Vagina (tissue), 2 donors: ENCODE data around the gene DMRTB1. TPM values are rescaled to one million over a fixed set of nuclear protein-coding genes. Genes with fewer than 3 reads are reported as not detected.
A peak's percentile ranks its signal among the peaks of the same experiment; 100 is the strongest.

Source experiments
- DNase-seq, 2 donors: peaks; one replicate each; pipeline ENCODE4 v3.0.0-alpha.2; 2017; ENCODE audit errors: extremely low spot score in 2 of 2
- H3K27ac ChIP-seq: fragments of 200-600 bp; sonication (generic); one replicate; pipeline ENCODE4 v1.5.1; 2019
- H3K27me3 ChIP-seq: fragments of 200-600 bp; sonication (generic); one replicate; pipeline ENCODE4 v1.5.1; 2019
- H3K36me3 ChIP-seq, 2 donors: fragments of 200-600 bp; sonication (generic); one replicate each; pipeline ENCODE4 v1.5.1; 2017 to 2019
- H3K4me1 ChIP-seq: fragments of 200-600 bp; sonication (generic); one replicate; pipeline ENCODE4 v1.5.1; 2019
- H3K4me3 ChIP-seq, 2 donors: fragments of 200-600 bp; sonication (generic); 1 replicate in 1 of 2; 2 replicates in 1 of 2; pipeline ENCODE4 v1.5.1; 2016 to 2019
- H3K9me3 ChIP-seq: fragments of 200-600 bp; sonication (generic); one replicate; pipeline ENCODE4 v1.5.1; 2019
- CTCF ChIP-seq, 3 experiments: fragments of 450-650 bp in 2 of 3; fragments of 200-600 bp in 1 of 3; sonication (generic) in 1 of 3; IDR thresholded peaks; one replicate each; pipeline ENCODE4 v1.5.1; 2017 to 2019; ENCODE audit warnings: antibody characterized with exemption in 3 of 3, mild to moderate bottlenecking in 2 of 3, moderate library complexity in 2 of 3
- POLR2A ChIP-seq, 2 donors: fragments of 450-650 bp; IDR thresholded peaks; one replicate each; pipeline ENCODE4 v1.6.1; 2017; ENCODE audit warnings: antibody characterized with exemption in 2 of 2, mild to moderate bottlenecking in 2 of 2, moderate library complexity in 2 of 2
- POLR2AphosphoS5 ChIP-seq, 2 donors: sonication (generic); formaldehyde crosslinking; IDR thresholded peaks; one replicate each; pipeline ENCODE4 v1.9.0; 2017; ENCODE audit warnings: antibody characterized with exemption in 2 of 2, mild to moderate bottlenecking in 2 of 2, low read depth in 1 of 2; ENCODE audit not compliant: insufficient read depth in 1 of 2
- intact Hi-C: fragments of 100-400 bp; cut with DNase I; formaldehyde crosslinking; loops from one replicate; pipeline ENCODE4 v1.15.1; 2023
- total RNA-seq: library from RNA; depleted of rRNA; stranded (reverse); fragments of >200 nt; gene quantifications from one replicate; pipeline ENCODE4 v1.2.3, GENCODE V29; 2016

The DMRTB1 gene
- total RNA-seq, 1 donor from 2014 or later = not detected

GRCh38 chr1:53473463-53473862, 14.3 kb downstream of the DMRTB1 start:
- no peaks in the 10 kb centered on the region for H3K36me3 ChIP-seq

GRCh38 chr1:53475664-53476063, 16.5 kb downstream of the DMRTB1 start:
- no peak for DNase-seq
- Histone ChIP-seq H3K27me3 (no peaks in the 10 kb centered on the region), H3K9me3 (no peaks in the 10 kb centered on the region), H3K27ac (no peak overlapping the region), H3K36me3 (no peaks in the 10 kb centered on the region), H3K4me1 (no peaks in the 10 kb centered on the region), H3K4me3 (no peak overlapping the region)
- intact Hi-C loops = no loop called here
- TF ChIP-seq POLR2A (IDR thresholded peaks at IDR 0.05) (no peak), POLR2AphosphoS5 (IDR thresholded peaks at IDR 0.05; ENCODE audit: insufficient read depth in 1 of 2, low read depth in 1 of 2) (no peak)

More at GRCh38 chr1:53473463-53473862, 14.3 kb downstream of the DMRTB1 start:
- H3K4me1 ChIP-seq = peaks cover 7% of the 10 kb centered on the region
- DNase-seq = no peak
- H3K27ac ChIP-seq = no peak overlapping the region
- no peaks in the 10 kb centered on the region for H3K27me3 ChIP-seq
- H3K9me3 ChIP-seq = no peaks in the 10 kb centered on the region
- TF ChIP-seq POLR2AphosphoS5 (IDR thresholded peaks at IDR 0.05; ENCODE audit: insufficient read depth in 1 of 2, low read depth in 1 of 2) = no peak
- intact Hi-C loops = no loop called here
- H3K4me3 ChIP-seq = no peak overlapping the region

GRCh38 chr1:53476579-53476978, 17.4 kb downstream of the DMRTB1 start:
- peak in 1 of 2 donors; percentile 80 for DNase-seq
- Histone ChIP-seq H3K36me3 (no peaks in the 10 kb centered on the region), H3K4me3 (no peak overlapping the region), H3K9me3 (no peaks in the 10 kb centered on the region), H3K27ac (no peak overlapping the region), H3K27me3 (no peaks in the 10 kb centered on the region), H3K4me1 (no peaks in the 10 kb centered on the region)
- intact Hi-C loops = no loop called here
- no peak for TF ChIP-seq CTCF (IDR thresholded peaks at IDR 0.05)

- Histone ChIP-seq H3K36me3 (no peaks in the 10 kb centered on the region), H3K4me3 (no peak overlapping the region), H3K27me3 (no peaks in the 10 kb centered on the region), H3K9me3 (no peaks in the 10 kb centered on the region), H3K27ac (no peak overlapping the region), H3K4me1 (no peaks in the 10 kb centered on the region)
- intact Hi-C loops = no loop called here
- DNase-seq = no peak
- TF ChIP-seq POLR2AphosphoS5 (IDR thresholded peaks at IDR 0.05; ENCODE audit: insufficient read depth in 1 of 2, low read depth in 1 of 2) = no peak
- TF ChIP-seq CTCF (IDR thresholded peaks at IDR 0.05) = no peak
- no peak for TF ChIP-seq POLR2A (IDR thresholded peaks at IDR 0.05)
Observed at GRCh38 chr1:53477651-53478501, 18.7 kb downstream of the DMRTB1 start.

- intact Hi-C loops = no loop called here
- H3K27me3 ChIP-seq = no peaks in the 10 kb centered on the region
- H3K27ac ChIP-seq = no peak overlapping the region
- H3K36me3 ChIP-seq = no peaks in the 10 kb centered on the region
- H3K9me3 ChIP-seq = no peaks in the 10 kb centered on the region
- TF ChIP-seq POLR2AphosphoS5 (IDR thresholded peaks at IDR 0.05; ENCODE audit: insufficient read depth in 1 of 2, low read depth in 1 of 2) = no peak
- TF ChIP-seq CTCF (IDR thresholded peaks at IDR 0.05) = no peak
- no peak for TF ChIP-seq POLR2A (IDR thresholded peaks at IDR 0.05)
- no peak overlapping the region for H3K4me3 ChIP-seq
- H3K4me1 ChIP-seq = no peaks in the 10 kb centered on the region
- DNase-seq = no peak
Observed at GRCh38 chr1:53478502-53478818, 19.3 kb downstream of the DMRTB1 start.

GRCh38 chr1:53480678-53481077, 21.5 kb downstream of the DMRTB1 start:
- Histone ChIP-seq H3K9me3 (no peaks in the 10 kb centered on the region), H3K4me3 (no peak overlapping the region), H3K36me3 (no peaks in the 10 kb centered on the region), H3K27ac (no peak overlapping the region), H3K27me3 (no peaks in the 10 kb centered on the region), H3K4me1 (no peaks in the 10 kb centered on the region)
- TF ChIP-seq POLR2A (IDR thresholded peaks at IDR 0.05) (no peak), CTCF (IDR thresholded peaks at IDR 0.05) (no peak), POLR2AphosphoS5 (IDR thresholded peaks at IDR 0.05; ENCODE audit: insufficient read depth in 1 of 2, low read depth in 1 of 2) (no peak)
- no peak for DNase-seq
- intact Hi-C loops = loop anchor here (5.0 kb wide), 1 partner anchor 277 kb away; no protein-coding TSS in a partner anchor
